Measurements from ENCODE around the gene IDH2. TPM values are rescaled to one million over a fixed set of nuclear protein-coding genes. Genes with fewer than 3 reads are reported as not detected.
A peak's percentile ranks its signal among the peaks of the same experiment; 100 is the strongest.
"Not testable (repeated sequence)": the region's sequence is repeated elsewhere in the genome, so short reads cannot be mapped to it uniquely, and the experiment has no call there.

The IDH2 gene
- total RNA-seq, 1 donor from 2014 or later = 43.1 TPM

GRCh38 chr15:90121086-90121485 is 18.8 kb upstream of the IDH2 start:
- DNase-seq (no peak), ATAC-seq (no peak)
- H3K27me3 ChIP-seq = no peaks in the 10 kb centered on the region
- intact Hi-C loops (cut with DNase I) = no loop called here
- H3K4me3 ChIP-seq = no peak overlapping the region
- H3K4me1 ChIP-seq = no peaks in the 10 kb centered on the region
- H3K9me3 ChIP-seq = no peaks in the 10 kb centered on the region
- no peak overlapping the region for H3K27ac ChIP-seq
- no peaks in the 10 kb centered on the region for H3K36me3 ChIP-seq
- TF ChIP-seq CTCF (IDR thresholded peaks at IDR 0.05) = no peak

GRCh38 chr15:90119367-90119766 is 17.1 kb upstream of the IDH2 start:
- H3K4me1 ChIP-seq = no peaks in the 10 kb centered on the region
- H3K27me3 ChIP-seq = no peaks in the 10 kb centered on the region
- no peaks in the 10 kb centered on the region for H3K9me3 ChIP-seq
- H3K4me3 ChIP-seq = no peak overlapping the region
- no peak for ATAC-seq
- intact Hi-C loops (cut with DNase I) = no loop called here
- no peak overlapping the region for H3K27ac ChIP-seq
- no peak for TF ChIP-seq CTCF (IDR thresholded peaks at IDR 0.05)
- no peaks in the 10 kb centered on the region for H3K36me3 ChIP-seq
- DNase-seq = no peak

- H3K27ac ChIP-seq = no peak overlapping the region
- no peaks in the 10 kb centered on the region for H3K9me3 ChIP-seq
- H3K36me3 ChIP-seq = no peaks in the 10 kb centered on the region
- no peaks in the 10 kb centered on the region for H3K27me3 ChIP-seq
- intact Hi-C loops (cut with DNase I) = no loop called here
- no peak for DNase-seq
- ATAC-seq = no peak
- no peak overlapping the region for H3K4me3 ChIP-seq
- no peaks in the 10 kb centered on the region for H3K4me1 ChIP-seq
- TF ChIP-seq CTCF (IDR thresholded peaks at IDR 0.05) = no peak
Measured at GRCh38 chr15:90115783-90116182, 13.5 kb upstream of the IDH2 start.

- TF ChIP-seq CTCF (IDR thresholded peaks at IDR 0.05) = no peak
Measured at GRCh38 chr15:90114451-90114901, 12.2 kb upstream of the IDH2 start.

GRCh38 chr15:90113166-90113565 is 10.9 kb upstream of the IDH2 start:
- H3K36me3 ChIP-seq = no peaks in the 10 kb centered on the region
- DNase-seq (no peak), ATAC-seq (no peak)
- no peaks in the 10 kb centered on the region for H3K4me1 ChIP-seq
- H3K9me3 ChIP-seq = no peaks in the 10 kb centered on the region
- H3K27ac ChIP-seq = no peak overlapping the region
- TF ChIP-seq CTCF (IDR thresholded peaks at IDR 0.05) = no peak
- no peaks in the 10 kb centered on the region for H3K27me3 ChIP-seq
- H3K4me3 ChIP-seq = no peak overlapping the region
- intact Hi-C loops (cut with DNase I) = no loop called here

More at GRCh38 chr15:90114451-90114901, 12.2 kb upstream of the IDH2 start:
- Histone ChIP-seq H3K36me3 (no peaks in the 10 kb centered on the region), H3K9me3 (no peaks in the 10 kb centered on the region), H3K27ac (no peak overlapping the region), H3K4me1 (no peaks in the 10 kb centered on the region), H3K4me3 (no peak overlapping the region), H3K27me3 (no peaks in the 10 kb centered on the region)
- ATAC-seq = peak; percentile 30
- intact Hi-C loops (cut with DNase I) = no loop called here
- DNase-seq = no peak

GRCh38 chr15:90109163-90109751 is 7.0 kb upstream of the IDH2 start:
- H3K9me3 ChIP-seq; H3K36me3 ChIP-seq; H3K4me1 ChIP-seq; H3K4me3 ChIP-seq; intact Hi-C loops (cut with DNase I); ATAC-seq; H3K27ac ChIP-seq; H3K27me3 ChIP-seq; DNase-seq: not testable (repeated sequence)

- H3K4me1 ChIP-seq; H3K4me3 ChIP-seq; H3K27ac ChIP-seq; H3K27me3 ChIP-seq; DNase-seq; intact Hi-C loops (cut with DNase I); H3K36me3 ChIP-seq; ATAC-seq; H3K9me3 ChIP-seq: not testable (repeated sequence)
Measured at GRCh38 chr15:90108038-90108437, 5.8 kb upstream of the IDH2 start.

Data from upper lobe of right lung (tissue), 1 donor.